Bronchial epithelial cell (primary cell): Measurements from ENCODE around the gene CDON. TPM values are rescaled to one million over a fixed set of nuclear protein-coding genes. Genes with fewer than 3 reads are reported as not detected.

Experiments used
- DNase-seq: peaks from one replicate; pipeline ENCODE4 v3.0.0-alpha.2; 2010; ENCODE audit warnings: low read depth
- FAIRE-seq: peaks from 2 replicates; lab custom pipeline; 2011; peaks lifted over from hg19 to GRCh38; lab: Jason Lieb, UNC
- H3K27me3 ChIP-seq: 2 replicates; pipeline ENCODE4 v1.5.1; 2011; ENCODE audit warnings: low read length; ENCODE audit not compliant: control insufficient read depth, insufficient read depth
- H3K36me3 ChIP-seq: 2 replicates; pipeline ENCODE4 v1.5.1; 2011; ENCODE audit warnings: low read length; ENCODE audit not compliant: control insufficient read depth, insufficient read depth
- H3K4me3 ChIP-seq: 2 replicates; pipeline ENCODE4 v1.5.1; 2011; ENCODE audit warnings: mild to moderate bottlenecking, low read depth, low read length, control low read depth
- total RNA-seq: library from RNA; depleted of rRNA; stranded (reverse); fragments of >200 nt; gene quantifications from 2 replicates; pipeline ENCODE4 v1.2.1, GENCODE V29; 2014
- TF ChIP-seq, protein P1 (sequence below): IDR thresholded peaks from 2 replicates; pipeline ENCODE4 v1.5.1; 2011; ENCODE audit warnings: mild to moderate bottlenecking, moderate library complexity, low read length, control low read depth, inconsistent platforms; ENCODE audit not compliant: insufficient read depth, severe bottlenecking

CDON gene
- total RNA-seq, 1 donor from 2014 or later, result 2.9 TPM

DNA sequence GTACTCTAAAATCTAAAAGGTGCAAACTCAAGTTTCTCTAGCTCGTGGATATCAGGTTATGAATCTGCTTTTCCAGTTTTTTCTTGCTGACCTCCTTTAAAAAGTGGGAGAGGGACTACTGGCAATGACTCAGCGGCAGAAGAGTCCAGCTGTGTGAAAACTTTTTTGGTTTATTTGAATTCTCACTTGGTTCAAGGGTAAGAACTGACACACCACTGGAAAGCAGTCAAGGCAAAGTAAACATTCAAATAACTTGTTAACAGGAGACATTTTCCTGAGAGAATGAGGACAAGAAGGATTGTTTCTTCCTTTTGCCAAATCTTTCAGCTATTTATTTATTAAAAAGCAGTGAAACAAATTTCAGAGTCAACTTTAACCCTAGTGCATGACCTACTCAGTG, 36.1 kb downstream of the CDON start:
- DNase-seq (no peak), FAIRE-seq (no peak)
- Histone ChIP-seq H3K4me3 (no peak overlapping the region), H3K27me3 (no peaks in the 10 kb centered on the region), H3K36me3 (no peaks in the 10 kb centered on the region)
- TF ChIP-seq, protein P1, sequence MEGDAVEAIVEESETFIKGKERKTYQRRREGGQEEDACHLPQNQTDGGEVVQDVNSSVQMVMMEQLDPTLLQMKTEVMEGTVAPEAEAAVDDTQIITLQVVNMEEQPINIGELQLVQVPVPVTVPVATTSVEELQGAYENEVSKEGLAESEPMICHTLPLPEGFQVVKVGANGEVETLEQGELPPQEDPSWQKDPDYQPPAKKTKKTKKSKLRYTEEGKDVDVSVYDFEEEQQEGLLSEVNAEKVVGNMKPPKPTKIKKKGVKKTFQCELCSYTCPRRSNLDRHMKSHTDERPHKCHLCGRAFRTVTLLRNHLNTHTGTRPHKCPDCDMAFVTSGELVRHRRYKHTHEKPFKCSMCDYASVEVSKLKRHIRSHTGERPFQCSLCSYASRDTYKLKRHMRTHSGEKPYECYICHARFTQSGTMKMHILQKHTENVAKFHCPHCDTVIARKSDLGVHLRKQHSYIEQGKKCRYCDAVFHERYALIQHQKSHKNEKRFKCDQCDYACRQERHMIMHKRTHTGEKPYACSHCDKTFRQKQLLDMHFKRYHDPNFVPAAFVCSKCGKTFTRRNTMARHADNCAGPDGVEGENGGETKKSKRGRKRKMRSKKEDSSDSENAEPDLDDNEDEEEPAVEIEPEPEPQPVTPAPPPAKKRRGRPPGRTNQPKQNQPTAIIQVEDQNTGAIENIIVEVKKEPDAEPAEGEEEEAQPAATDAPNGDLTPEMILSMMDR, result no peak

DNA sequence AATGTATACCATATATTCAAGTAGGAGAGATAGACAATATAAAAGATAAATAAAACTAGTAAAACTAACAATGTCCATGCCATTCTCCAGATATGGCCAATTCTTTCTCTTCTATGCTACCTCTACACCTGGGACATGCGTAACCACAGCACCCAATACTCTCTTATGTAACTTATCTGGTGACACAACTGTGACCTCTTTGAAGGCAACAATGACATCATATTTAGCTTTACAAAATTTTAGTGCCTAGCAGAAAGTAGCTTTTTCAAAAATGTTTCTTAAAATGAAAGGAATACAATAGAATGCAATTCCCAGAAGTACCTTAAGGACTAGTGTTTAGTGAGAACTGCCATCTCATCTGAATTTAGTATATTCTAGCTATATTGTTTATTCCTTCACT, 36.8 kb downstream of the CDON start:
- H3K36me3 ChIP-seq, result no peaks in the 10 kb centered on the region
- no peak for DNase-seq
- TF ChIP-seq, protein P1, result no peak
- H3K27me3 ChIP-seq, result no peaks in the 10 kb centered on the region
- no peak for FAIRE-seq
- no peak overlapping the region for H3K4me3 ChIP-seq

DNA sequence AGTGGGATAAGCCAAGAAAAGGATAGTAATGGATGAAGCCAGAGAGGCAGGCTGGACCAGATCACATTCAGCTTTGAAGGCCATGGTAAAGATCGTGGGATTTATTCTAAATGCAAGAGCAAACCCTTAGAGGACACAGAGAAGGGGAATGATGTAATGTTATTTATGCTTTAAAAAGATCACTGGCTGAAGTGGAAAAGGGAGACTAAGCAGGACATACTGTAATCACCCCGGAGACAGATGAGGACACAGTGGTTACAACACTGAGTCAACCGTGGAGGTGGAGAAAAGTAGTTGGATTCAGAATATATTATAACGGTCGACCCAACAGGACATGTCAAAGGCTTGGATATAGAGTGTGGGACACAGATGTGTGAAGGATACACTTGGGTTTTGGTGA, 38.5 kb downstream of the CDON start:
- TF ChIP-seq, protein P1, result no peak
- no peak for FAIRE-seq
- DNase-seq, result no peak

DNA sequence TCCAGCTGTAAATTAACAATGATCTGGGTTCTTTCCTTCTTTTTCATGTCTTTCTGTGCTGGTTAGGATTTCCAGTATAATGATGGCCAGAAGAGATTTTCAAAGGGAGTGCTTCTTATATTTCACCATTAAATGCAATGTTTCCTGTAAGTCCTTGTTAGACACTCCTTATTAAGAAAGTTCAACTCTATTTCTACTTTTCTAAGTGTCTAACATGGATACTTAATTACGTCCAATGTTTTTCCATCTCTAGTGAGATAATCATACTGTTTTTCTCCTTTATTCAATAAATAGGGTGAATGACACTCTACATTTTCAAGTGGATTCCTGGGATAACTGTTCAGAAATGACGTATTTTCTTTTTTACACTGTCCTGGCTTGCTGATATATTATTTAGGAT, 49.8 kb downstream of the CDON start:
- FAIRE-seq (no peak), DNase-seq (no peak)
- Histone ChIP-seq H3K4me3 (no peak overlapping the region), H3K27me3 (no peaks in the 10 kb centered on the region), H3K36me3 (no peaks in the 10 kb centered on the region)
- TF ChIP-seq, protein P1, result no peak

More for the DNA sequence above, 38.5 kb downstream of the CDON start:
- no peaks in the 10 kb centered on the region for H3K36me3 ChIP-seq
- no peak overlapping the region for H3K4me3 ChIP-seq
- H3K27me3 ChIP-seq, result no peaks in the 10 kb centered on the region

DNA sequence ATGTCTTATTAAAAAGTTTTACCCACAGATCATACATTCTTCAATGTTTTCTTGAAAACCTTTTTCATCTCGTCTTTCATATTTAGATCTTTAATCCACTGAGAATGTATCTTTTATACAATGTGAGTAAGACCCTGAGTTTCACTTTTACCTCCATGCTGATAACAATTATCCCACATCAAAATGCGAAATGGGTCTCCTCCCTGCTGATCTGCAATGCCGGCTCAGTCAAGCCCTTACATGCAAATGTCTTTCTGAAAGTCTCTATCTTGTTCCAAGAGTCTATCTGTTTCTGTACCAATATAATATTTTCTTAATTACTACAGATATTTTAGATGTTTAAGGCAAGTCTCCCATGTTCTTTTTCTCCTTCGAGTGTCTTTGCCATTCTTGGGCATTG, 50.9 kb downstream of the CDON start:
- H3K36me3 ChIP-seq, result no peaks in the 10 kb centered on the region
- H3K27me3 ChIP-seq, result no peaks in the 10 kb centered on the region
- no peak overlapping the region for H3K4me3 ChIP-seq
- DNase-seq (no peak), FAIRE-seq (no peak)
- TF ChIP-seq, protein P1, result no peak

DNA sequence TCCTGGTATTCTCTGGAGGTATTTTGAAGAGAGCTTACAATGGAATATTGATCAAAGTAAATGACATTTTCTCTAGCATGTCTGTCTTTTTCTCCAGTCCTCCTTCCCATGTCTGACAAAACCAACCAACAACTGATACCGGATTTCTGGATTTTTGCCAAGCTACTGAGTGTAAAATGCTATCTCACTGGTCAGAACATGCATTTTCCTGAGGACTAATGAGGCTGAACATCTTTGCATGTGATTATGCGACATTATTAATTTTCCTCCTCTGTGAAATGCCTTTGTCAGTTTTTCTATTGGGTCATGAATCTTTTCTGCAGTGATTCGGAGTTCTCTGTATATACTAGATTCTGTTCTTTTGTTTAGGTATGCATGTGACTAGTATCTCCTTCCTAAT, 51.4 kb downstream of the CDON start:
- H3K27me3 ChIP-seq, result no peaks in the 10 kb centered on the region
- TF ChIP-seq, protein P1, result no peak
- DNase-seq, result peak; percentile 8
- FAIRE-seq, result no peak
- no peak overlapping the region for H3K4me3 ChIP-seq
- no peaks in the 10 kb centered on the region for H3K36me3 ChIP-seq
